Stomach smooth muscle (tissue), 2 donors: Measurements from ENCODE around the gene DDX5.
A peak's percentile ranks its signal among the peaks of the same experiment; 100 is the strongest.
"Not testable (repeated sequence)": the region's sequence is repeated elsewhere in the genome, so short reads cannot be mapped to it uniquely, and the experiment has no call there.

Source experiments
- H3K27ac ChIP-seq: one replicate; pipeline ENCODE4 v1.7.0; 2013; ENCODE audit warnings: mild to moderate bottlenecking, low read length, inconsistent platforms
- H3K27me3 ChIP-seq, 2 donors: one replicate each; pipeline ENCODE4 v1.7.0; 2013; ENCODE audit warnings: low read length in 2 of 2; ENCODE audit not compliant: insufficient read depth in 2 of 2, control insufficient read depth in 1 of 2
- H3K36me3 ChIP-seq, 2 donors: one replicate each; pipeline ENCODE4 v1.7.0; 2013; ENCODE audit warnings: low read length in 2 of 2; ENCODE audit not compliant: control insufficient read depth in 2 of 2, insufficient read depth in 2 of 2
- H3K4me1 ChIP-seq: one replicate; pipeline ENCODE4 v1.7.0; 2013; ENCODE audit warnings: low read length; ENCODE audit not compliant: control insufficient read depth, insufficient read depth
- H3K4me3 ChIP-seq, 2 donors: one replicate each; pipeline ENCODE4 v1.7.0; 2013; ENCODE audit warnings: low read length in 2 of 2
- H3K9ac ChIP-seq, 2 donors: one replicate each; pipeline ENCODE4 v1.7.0; 2013; ENCODE audit warnings: low read length in 2 of 2, mild to moderate bottlenecking in 1 of 2
- H3K9me3 ChIP-seq, 2 donors: one replicate each; pipeline ENCODE4 v1.7.0; 2013; ENCODE audit warnings: low read length in 2 of 2; ENCODE audit not compliant: control insufficient read depth in 2 of 2
- donor health status: healthy.
- donor health status: Pancreatic carcinoma.

DDX5 gene

DNA sequence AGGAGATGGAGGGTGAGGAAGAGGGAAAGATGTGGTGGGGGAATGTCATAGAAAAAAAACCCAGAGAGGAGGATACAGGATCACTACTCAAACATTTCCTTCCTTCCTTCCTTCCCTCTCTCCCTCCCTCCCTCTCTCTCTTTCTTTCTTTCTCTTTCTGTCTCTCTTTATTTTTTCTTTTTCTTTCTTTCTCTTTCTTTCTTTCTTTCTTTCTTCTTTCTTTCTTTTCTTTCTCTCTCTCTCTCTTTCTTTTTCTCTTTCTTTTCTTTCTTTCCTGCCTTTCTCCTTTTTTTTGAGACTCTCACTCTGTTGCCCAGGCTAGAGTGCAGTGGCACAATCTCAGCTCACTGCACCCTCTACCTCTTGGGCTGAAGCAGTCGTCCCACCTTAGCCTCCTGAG lies 39.3 kb downstream of the DDX5 start:
- H3K9ac ChIP-seq, H3K4me3 ChIP-seq, H3K27me3 ChIP-seq, H3K9me3 ChIP-seq, H3K4me1 ChIP-seq, H3K27ac ChIP-seq, H3K36me3 ChIP-seq: not testable (repeated sequence)

DNA sequence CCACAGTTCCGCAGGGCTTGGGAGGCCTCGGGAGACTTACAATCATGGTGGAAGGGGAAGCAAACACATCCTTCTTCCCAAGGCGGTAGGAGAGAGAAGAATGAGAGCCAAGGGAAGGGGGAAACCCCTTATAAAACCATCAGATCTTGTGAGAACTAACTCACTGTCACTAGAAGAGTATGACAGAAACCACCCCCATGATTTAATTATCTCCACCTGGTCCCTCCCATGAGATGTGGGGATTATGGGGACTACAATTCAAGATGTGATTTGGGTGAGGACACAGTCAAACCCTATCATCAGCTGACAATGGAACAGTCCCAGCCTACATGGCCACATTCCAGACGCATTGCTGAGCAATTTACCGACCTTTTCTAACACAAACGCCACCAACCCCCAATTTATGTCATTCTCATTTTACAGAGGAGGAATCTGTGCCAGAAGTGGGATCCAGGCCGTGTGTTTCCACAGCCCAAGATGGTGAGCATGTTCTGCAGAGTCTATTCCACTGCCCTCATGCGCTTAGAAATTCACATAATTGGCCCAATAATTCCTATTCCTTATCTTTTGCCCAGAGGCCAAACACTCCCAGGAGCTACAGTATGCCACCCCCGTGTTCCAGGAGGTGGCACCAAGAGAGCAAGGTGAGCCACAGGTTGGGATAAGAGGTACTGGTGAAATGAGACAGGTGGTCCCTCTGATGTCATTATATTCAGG lies 39.9 kb downstream of the DDX5 start:
- H3K27ac ChIP-seq = no peak overlapping the region
- H3K9me3 ChIP-seq = no peaks in the 10 kb centered on the region
- H3K4me3 ChIP-seq = no peak overlapping the region
- peaks cover 2% of the 10 kb centered on the region for H3K4me1 ChIP-seq
- H3K9ac ChIP-seq = no peak overlapping the region
- peaks cover 0 to 5% of the 10 kb centered on the region in 2 donors for H3K27me3 ChIP-seq
- no peaks in the 10 kb centered on the region for H3K36me3 ChIP-seq

DNA sequence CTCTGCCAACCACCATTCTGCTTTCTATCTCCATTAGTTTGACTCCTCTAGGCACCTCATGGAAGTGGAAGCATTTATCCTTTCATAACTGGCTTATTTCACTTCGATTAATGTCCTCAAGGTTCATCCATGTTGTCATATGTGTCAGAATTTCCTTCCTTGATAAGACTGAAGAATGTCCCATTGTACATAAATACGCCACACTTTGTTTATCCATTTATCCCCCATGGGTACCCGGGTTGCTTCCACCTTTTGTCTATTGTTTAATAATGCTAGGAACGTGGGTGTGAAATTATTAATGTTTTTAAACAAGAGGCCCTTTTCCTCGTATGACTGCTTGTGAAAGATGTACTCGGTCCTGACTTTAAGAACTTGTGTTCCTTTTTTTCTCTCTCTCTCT lies 44.3 kb downstream of the DDX5 start:
- no peak overlapping the region for H3K27ac ChIP-seq
- no peak overlapping the region for H3K9ac ChIP-seq
- H3K9me3 ChIP-seq = no peaks in the 10 kb centered on the region
- H3K4me3 ChIP-seq = no peak overlapping the region
- H3K27me3 ChIP-seq = peaks cover 0 to 5% of the 10 kb centered on the region in 2 donors
- no peaks in the 10 kb centered on the region for H3K36me3 ChIP-seq
- peaks cover 2% of the 10 kb centered on the region for H3K4me1 ChIP-seq

DNA sequence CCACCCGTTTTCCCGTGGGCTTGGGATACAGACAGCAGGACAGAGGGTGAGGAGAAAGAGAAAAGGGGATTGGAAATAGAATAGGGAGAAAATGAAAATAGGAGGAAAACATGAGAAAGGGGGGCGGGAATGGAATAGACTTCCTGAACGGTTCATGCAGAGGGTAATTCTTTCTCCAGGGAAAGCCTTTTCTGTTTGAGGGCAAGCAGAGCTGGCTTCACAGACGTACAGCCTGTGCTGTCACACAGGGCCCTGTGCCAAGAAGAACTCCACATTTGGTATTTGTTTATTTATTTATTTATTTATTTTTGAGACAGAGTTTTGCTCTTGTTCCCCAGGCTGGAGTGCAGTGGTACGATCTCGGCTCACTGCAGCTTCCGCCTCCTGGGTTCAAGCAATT lies 45.1 kb downstream of the DDX5 start:
- H3K36me3 ChIP-seq = no peaks in the 10 kb centered on the region
- H3K9me3 ChIP-seq = no peaks in the 10 kb centered on the region
- H3K9ac ChIP-seq = no peak overlapping the region
- no peak overlapping the region for H3K27ac ChIP-seq
- H3K4me3 ChIP-seq = no peak overlapping the region
- H3K27me3 ChIP-seq = peaks cover 0 to 2% of the 10 kb centered on the region in 2 donors
- peaks cover 2% of the 10 kb centered on the region for H3K4me1 ChIP-seq

DNA sequence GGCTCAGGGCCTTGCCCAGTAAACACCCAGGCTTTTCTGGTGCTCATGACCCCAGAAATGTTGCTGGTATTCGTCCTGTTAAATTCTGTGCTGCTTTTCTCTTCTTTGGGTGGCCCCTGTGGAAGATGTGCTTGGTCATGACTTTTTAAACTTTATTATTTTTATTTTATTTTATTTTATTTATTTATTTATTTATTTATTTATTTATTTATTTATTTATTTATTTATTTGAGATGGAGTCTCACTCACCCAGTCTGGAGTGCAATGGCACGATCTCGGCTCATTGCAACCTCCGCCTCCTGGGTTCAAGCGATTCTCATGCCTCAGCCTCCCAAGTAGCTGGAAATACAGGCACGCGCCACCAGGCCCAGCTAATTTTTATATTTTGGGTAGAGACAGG lies 46.3 kb downstream of the DDX5 start:
- not testable (repeated sequence) for H3K4me1 ChIP-seq, H3K9ac ChIP-seq, H3K36me3 ChIP-seq, H3K27ac ChIP-seq, H3K4me3 ChIP-seq, H3K27me3 ChIP-seq, H3K9me3 ChIP-seq

DNA sequence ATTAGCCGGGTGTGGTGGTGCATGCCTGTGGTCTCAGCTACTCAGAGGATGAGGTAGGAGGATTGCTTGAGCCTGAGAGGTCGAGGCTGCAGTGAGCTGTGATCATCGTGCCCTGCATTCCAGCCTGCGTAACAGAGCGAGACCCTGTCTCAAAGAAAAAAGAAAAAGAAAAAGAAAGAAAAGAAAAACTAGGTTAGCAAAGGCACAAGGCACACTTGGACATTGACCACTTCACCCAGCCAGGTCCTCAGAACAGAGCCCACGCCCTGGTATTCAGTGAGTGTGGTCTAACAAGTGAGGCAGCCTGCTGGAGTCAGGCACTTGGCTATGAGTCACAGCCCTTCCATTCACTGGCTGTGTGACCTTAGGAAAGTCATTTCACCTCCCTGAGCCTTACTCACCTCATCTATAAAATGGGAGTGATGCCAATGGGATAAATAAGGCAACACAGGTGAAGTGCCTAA lies 46.8 kb downstream of the DDX5 start:
- Histone ChIP-seq H3K9me3 (no peaks in the 10 kb centered on the region), H3K4me1 (peaks cover 2% of the 10 kb centered on the region), H3K36me3 (no peaks in the 10 kb centered on the region)

DNA sequence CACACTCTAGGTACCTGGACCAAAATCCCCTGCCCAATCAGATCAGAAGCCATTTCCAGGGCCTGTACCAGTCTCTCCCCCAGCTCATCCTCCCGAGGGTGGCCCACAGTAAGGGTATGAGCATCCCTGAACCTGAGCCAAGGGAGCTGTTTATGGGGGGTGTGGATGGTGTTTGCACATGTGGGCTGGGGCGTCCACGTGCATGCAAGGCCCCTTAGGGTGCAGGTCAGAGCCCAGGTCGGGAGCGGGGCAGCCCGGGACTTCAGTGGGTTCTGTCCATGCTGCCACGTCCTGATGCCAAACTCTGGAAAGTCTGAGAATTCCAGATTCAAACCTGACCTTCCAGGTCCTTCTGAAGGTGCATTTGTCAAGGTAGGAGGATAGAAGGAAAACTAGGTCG lies 47.3 kb downstream of the DDX5 start:
- Histone ChIP-seq H3K9me3 (no peaks in the 10 kb centered on the region), H3K27me3 (peaks cover 0 to 3% of the 10 kb centered on the region in 2 donors), H3K4me1 (peaks cover 2% of the 10 kb centered on the region), H3K36me3 (no peaks in the 10 kb centered on the region), H3K4me3 (no peak overlapping the region), H3K9ac (no peak overlapping the region), H3K27ac (no peak overlapping the region)

More for the DNA sequence above, 46.8 kb downstream of the DDX5 start:
- H3K4me3 ChIP-seq = no peak overlapping the region
- no peak overlapping the region for H3K27ac ChIP-seq
- peaks cover 0 to under 1% of the 10 kb centered on the region in 2 donors for H3K27me3 ChIP-seq
- H3K9ac ChIP-seq = no peak overlapping the region

DNA sequence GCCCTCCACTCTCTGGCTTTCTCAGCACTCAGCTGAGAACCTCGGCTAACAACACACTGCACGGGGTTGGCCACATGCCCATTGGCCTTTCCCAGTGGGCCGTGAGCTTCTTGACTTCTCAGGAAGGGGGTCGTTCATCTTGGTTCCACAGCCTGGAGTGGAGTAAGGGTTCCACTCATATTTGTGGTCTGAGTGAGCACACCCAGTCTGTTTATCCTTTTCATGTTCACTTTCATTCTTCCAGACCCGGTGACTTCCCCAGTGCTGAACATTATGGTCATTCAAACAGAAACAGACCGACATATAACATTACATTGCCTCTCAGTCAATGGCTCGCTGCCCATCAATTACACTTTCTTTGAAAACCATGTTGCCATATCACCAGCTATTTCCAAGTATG lies 48.9 kb downstream of the DDX5 start:
- Histone ChIP-seq H3K4me1 (peaks cover 2% of the 10 kb centered on the region), H3K27ac (no peak overlapping the region), H3K36me3 (no peaks in the 10 kb centered on the region), H3K27me3 (peaks cover 0 to 3% of the 10 kb centered on the region in 2 donors), H3K9ac (no peak overlapping the region), H3K9me3 (no peaks in the 10 kb centered on the region), H3K4me3 (no peak overlapping the region)

DNA sequence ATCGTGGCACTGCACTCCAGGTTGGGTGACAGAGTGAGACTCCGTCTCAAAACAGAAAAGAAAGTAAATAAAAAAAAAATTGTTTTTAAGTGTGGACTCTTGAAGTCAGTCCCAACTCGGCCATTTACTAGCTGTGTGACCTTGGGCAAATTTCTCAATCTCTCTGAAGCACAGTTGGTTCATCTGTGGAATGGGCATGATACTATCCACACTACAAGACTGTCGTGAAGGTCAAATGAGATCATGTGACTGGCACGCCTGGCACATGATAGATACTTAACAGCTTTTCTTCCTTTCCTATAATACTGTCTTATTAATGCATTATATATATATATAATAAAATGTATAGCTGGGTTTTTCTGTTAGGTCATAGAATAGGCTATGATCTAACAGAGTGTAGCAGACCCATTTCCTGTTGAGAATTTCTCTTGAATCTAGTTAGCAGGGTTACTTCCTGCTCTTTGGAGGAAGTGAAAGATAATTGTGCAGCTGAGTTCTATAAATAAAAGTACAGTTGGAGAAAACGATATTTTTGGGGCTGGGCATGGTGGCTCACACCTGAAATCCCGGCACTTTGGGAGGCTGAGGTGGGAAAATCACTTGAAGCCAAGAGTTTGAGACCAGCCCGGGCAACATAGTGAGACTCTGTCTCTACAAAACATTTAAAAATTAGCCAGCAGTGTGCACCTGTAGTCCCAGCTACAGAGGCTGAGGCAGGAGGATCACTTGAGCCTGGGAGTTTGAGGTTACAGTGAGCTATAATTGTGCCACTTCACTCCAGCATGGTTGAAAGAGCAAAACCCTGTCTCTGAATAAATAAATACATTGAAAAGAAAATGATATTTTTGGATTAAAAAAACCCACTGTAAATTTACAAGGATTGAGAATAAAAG lies 49.9 kb downstream of the DDX5 start:
- H3K9me3 ChIP-seq = no peaks in the 10 kb centered on the region
- no peak overlapping the region for H3K4me3 ChIP-seq
- H3K9ac ChIP-seq = no peak overlapping the region
- H3K4me1 ChIP-seq = no peaks in the 10 kb centered on the region
- no peak overlapping the region for H3K27ac ChIP-seq
- H3K27me3 ChIP-seq = peaks cover 0 to 3% of the 10 kb centered on the region in 2 donors
- H3K36me3 ChIP-seq = no peaks in the 10 kb centered on the region

DNA sequence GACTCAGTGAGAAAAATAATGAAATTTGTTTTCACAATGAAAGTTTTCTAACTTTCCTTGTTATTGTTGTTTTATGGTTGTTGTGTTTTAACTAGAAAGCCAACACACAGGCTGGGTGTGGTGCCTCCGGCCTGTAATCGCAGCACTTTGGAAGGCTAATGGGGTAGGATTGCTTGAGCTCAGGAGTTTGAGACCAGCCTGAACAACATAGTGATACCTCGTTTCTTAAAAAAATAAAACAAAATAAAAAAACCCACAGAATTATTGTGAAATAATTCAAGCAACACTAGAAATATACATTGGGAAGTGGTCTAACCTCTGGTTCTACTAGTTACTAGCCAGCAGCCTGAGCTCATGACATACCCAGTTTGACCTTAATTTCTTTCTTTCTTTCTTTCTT lies 56.5 kb downstream of the DDX5 start:
- Histone ChIP-seq H3K27ac (no peak overlapping the region), H3K36me3 (no peaks in the 10 kb centered on the region), H3K4me1 (no peaks in the 10 kb centered on the region), H3K9ac (peak overlapping the region in 1 of 2 donors; percentile 6), H3K4me3 (no peak overlapping the region), H3K27me3 (peaks cover 0 to 3% of the 10 kb centered on the region in 2 donors), H3K9me3 (no peaks in the 10 kb centered on the region)
